Measurements from ENCODE around the gene PALD1.

The PALD1 gene

GRCh38 chr10:70590655-70591416 lies 112.3 kb downstream of the PALD1 start:
- H3K4me1 ChIP-seq (ENCODE audit: control insufficient read depth, insufficient read depth, low read length), result peaks cover 5% of the 10 kb centered on the region; the same call in 1 of the 2 replicates
- no peak overlapping the region for H3K27ac ChIP-seq (ENCODE audit: low read depth, low read length)
- no peaks in the 10 kb centered on the region for H3K36me3 ChIP-seq (ENCODE audit: control insufficient read depth, insufficient read depth, low read length)
- no peak overlapping the region for H3K9ac ChIP-seq (ENCODE audit: low read length)
- H3K4me3 ChIP-seq (ENCODE audit: low read depth, low read length), result no peak overlapping the region
- H3K9me3 ChIP-seq (ENCODE audit: control insufficient read depth, insufficient read depth, low read depth, low read length), result no peaks in the 10 kb centered on the region
- no peaks in the 10 kb centered on the region for H3K27me3 ChIP-seq (ENCODE audit: control insufficient read depth, insufficient read depth, low read length)

- Histone ChIP-seq H3K36me3 (ENCODE audit: control insufficient read depth, insufficient read depth, low read length) (no peaks in the 10 kb centered on the region), H3K4me1 (ENCODE audit: control insufficient read depth, insufficient read depth, low read length) (peaks cover 5% of the 10 kb centered on the region; the same call in 1 of the 2 replicates), H3K9ac (ENCODE audit: low read length) (no peak overlapping the region), H3K27me3 (ENCODE audit: control insufficient read depth, insufficient read depth, low read length) (no peaks in the 10 kb centered on the region), H3K4me3 (ENCODE audit: low read depth, low read length) (no peak overlapping the region), H3K9me3 (ENCODE audit: control insufficient read depth, insufficient read depth, low read depth, low read length) (no peaks in the 10 kb centered on the region), H3K27ac (ENCODE audit: low read depth, low read length) (no peak overlapping the region)
Observed at GRCh38 chr10:70592186-70592735, 113.7 kb downstream of the PALD1 start.

GRCh38 chr10:70592746-70593512 lies 114.4 kb downstream of the PALD1 start:
- H3K4me3 ChIP-seq (ENCODE audit: low read depth, low read length), result no peak overlapping the region
- H3K9ac ChIP-seq (ENCODE audit: low read length), result no peak overlapping the region
- H3K27ac ChIP-seq (ENCODE audit: low read depth, low read length), result no peak overlapping the region

GRCh38 chr10:70593513-70593890 lies 114.9 kb downstream of the PALD1 start:
- no peaks in the 10 kb centered on the region for H3K27me3 ChIP-seq (ENCODE audit: control insufficient read depth, insufficient read depth, low read length)
- no peaks in the 10 kb centered on the region for H3K9me3 ChIP-seq (ENCODE audit: control insufficient read depth, insufficient read depth, low read depth, low read length)
- no peak overlapping the region for H3K27ac ChIP-seq (ENCODE audit: low read depth, low read length)
- H3K4me3 ChIP-seq (ENCODE audit: low read depth, low read length), result no peak overlapping the region
- H3K4me1 ChIP-seq (ENCODE audit: control insufficient read depth, insufficient read depth, low read length), result peaks cover 5% of the 10 kb centered on the region; the same call in 1 of the 2 replicates
- H3K9ac ChIP-seq (ENCODE audit: low read length), result no peak overlapping the region
- no peaks in the 10 kb centered on the region for H3K36me3 ChIP-seq (ENCODE audit: control insufficient read depth, insufficient read depth, low read length)

More at GRCh38 chr10:70592746-70593512, 114.4 kb downstream of the PALD1 start:
- H3K9me3 ChIP-seq (ENCODE audit: control insufficient read depth, insufficient read depth, low read depth, low read length), result no peaks in the 10 kb centered on the region
- H3K27me3 ChIP-seq (ENCODE audit: control insufficient read depth, insufficient read depth, low read length), result no peaks in the 10 kb centered on the region
- no peaks in the 10 kb centered on the region for H3K36me3 ChIP-seq (ENCODE audit: control insufficient read depth, insufficient read depth, low read length)
- H3K4me1 ChIP-seq (ENCODE audit: control insufficient read depth, insufficient read depth, low read length), result peaks cover 5% of the 10 kb centered on the region; the same call in 1 of the 2 replicates

DNA sequence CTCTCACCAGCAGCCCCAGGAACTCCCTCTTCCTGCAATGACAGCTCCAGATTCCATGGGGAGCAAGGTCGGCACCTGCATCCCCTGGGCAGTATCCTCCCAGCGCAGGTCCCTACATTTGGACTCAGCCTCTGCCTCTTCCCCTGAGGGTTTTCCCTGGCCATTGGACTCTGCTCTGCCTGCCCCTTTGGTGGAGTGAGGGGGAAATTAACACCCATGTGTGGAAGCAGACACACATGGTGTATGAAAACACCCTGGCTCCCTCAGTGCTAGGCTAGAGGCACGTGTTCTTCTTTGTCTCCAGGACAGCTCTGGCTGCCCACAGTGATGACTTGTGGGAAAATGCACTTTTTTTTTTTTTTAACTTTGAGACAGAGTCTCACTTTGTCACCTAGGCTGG lies 115.6 kb downstream of the PALD1 start:
- Histone ChIP-seq H3K4me3 (ENCODE audit: low read depth, low read length) (no peak overlapping the region), H3K36me3 (ENCODE audit: control insufficient read depth, insufficient read depth, low read length) (no peaks in the 10 kb centered on the region), H3K9me3 (ENCODE audit: control insufficient read depth, insufficient read depth, low read depth, low read length) (no peaks in the 10 kb centered on the region), H3K27ac (ENCODE audit: low read depth, low read length) (no peak overlapping the region), H3K9ac (ENCODE audit: low read length) (no peak overlapping the region), H3K4me1 (ENCODE audit: control insufficient read depth, insufficient read depth, low read length) (peaks cover 5% of the 10 kb centered on the region; the same call in 1 of the 2 replicates), H3K27me3 (ENCODE audit: control insufficient read depth, insufficient read depth, low read length) (no peaks in the 10 kb centered on the region)

GRCh38 chr10:70595566-70596016 lies 117.0 kb downstream of the PALD1 start:
- H3K36me3 ChIP-seq (ENCODE audit: control insufficient read depth, insufficient read depth, low read length), result no peaks in the 10 kb centered on the region
- H3K9ac ChIP-seq (ENCODE audit: low read length), result no peak overlapping the region
- no peak overlapping the region for H3K27ac ChIP-seq (ENCODE audit: low read depth, low read length)
- no peaks in the 10 kb centered on the region for H3K27me3 ChIP-seq (ENCODE audit: control insufficient read depth, insufficient read depth, low read length)
- no peaks in the 10 kb centered on the region for H3K9me3 ChIP-seq (ENCODE audit: control insufficient read depth, insufficient read depth, low read depth, low read length)
- no peak overlapping the region for H3K4me3 ChIP-seq (ENCODE audit: low read depth, low read length)
- peaks cover 5% of the 10 kb centered on the region; the same call in 1 of the 2 replicates for H3K4me1 ChIP-seq (ENCODE audit: control insufficient read depth, insufficient read depth, low read length)

GRCh38 chr10:70596110-70596798 lies 117.7 kb downstream of the PALD1 start:
- Histone ChIP-seq H3K36me3 (ENCODE audit: control insufficient read depth, insufficient read depth, low read length) (no peaks in the 10 kb centered on the region), H3K9me3 (ENCODE audit: control insufficient read depth, insufficient read depth, low read depth, low read length) (no peaks in the 10 kb centered on the region), H3K4me1 (ENCODE audit: control insufficient read depth, insufficient read depth, low read length) (peaks cover 5% of the 10 kb centered on the region; the same call in 1 of the 2 replicates), H3K9ac (ENCODE audit: low read length) (no peak overlapping the region), H3K27ac (ENCODE audit: low read depth, low read length) (no peak overlapping the region), H3K27me3 (ENCODE audit: control insufficient read depth, insufficient read depth, low read length) (no peaks in the 10 kb centered on the region), H3K4me3 (ENCODE audit: low read depth, low read length) (no peak overlapping the region)

- Histone ChIP-seq H3K4me1 (ENCODE audit: control insufficient read depth, insufficient read depth, low read length) (peaks cover 5% of the 10 kb centered on the region; the same call in 1 of the 2 replicates), H3K27me3 (ENCODE audit: control insufficient read depth, insufficient read depth, low read length) (no peaks in the 10 kb centered on the region), H3K9me3 (ENCODE audit: control insufficient read depth, insufficient read depth, low read depth, low read length) (no peaks in the 10 kb centered on the region), H3K4me3 (ENCODE audit: low read depth, low read length) (no peak overlapping the region), H3K36me3 (ENCODE audit: control insufficient read depth, insufficient read depth, low read length) (no peaks in the 10 kb centered on the region), H3K9ac (ENCODE audit: low read length) (no peak overlapping the region), H3K27ac (ENCODE audit: low read depth, low read length) (no peak overlapping the region)
Observed at GRCh38 chr10:70596860-70597809, 118.6 kb downstream of the PALD1 start.

GRCh38 chr10:70597856-70598815 lies 119.6 kb downstream of the PALD1 start:
- H3K4me1 ChIP-seq (ENCODE audit: control insufficient read depth, insufficient read depth, low read length), result peaks cover 5% of the 10 kb centered on the region; the same call in 1 of the 2 replicates

More at GRCh38 chr10:70597856-70598815, 119.6 kb downstream of the PALD1 start:
- Histone ChIP-seq H3K27ac (ENCODE audit: low read depth, low read length) (no peak overlapping the region), H3K4me3 (ENCODE audit: low read depth, low read length) (no peak overlapping the region), H3K36me3 (ENCODE audit: control insufficient read depth, insufficient read depth, low read length) (no peaks in the 10 kb centered on the region), H3K9ac (ENCODE audit: low read length) (no peak overlapping the region), H3K9me3 (ENCODE audit: control insufficient read depth, insufficient read depth, low read depth, low read length) (no peaks in the 10 kb centered on the region), H3K27me3 (ENCODE audit: control insufficient read depth, insufficient read depth, low read length) (no peaks in the 10 kb centered on the region)
